HepG2 (cell line): Measurements from ENCODE around the gene UBE2D3. TPM values are rescaled to one million over a fixed set of nuclear protein-coding genes. Genes with fewer than 3 reads are reported as not detected.

ENCODE experiments used
- FOXA3 ChIP-seq: IDR thresholded peaks from 2 replicates; pipeline ENCODE4 v1.6.1; 2016; ENCODE audit warnings: missing genetic modification reagents, missing compliant biosample characterization
- GTF2F1 ChIP-seq: fragments of 150-350 bp; IDR thresholded peaks from 2 replicates; pipeline ENCODE4 v1.6.1; 2014; ENCODE audit warnings: low read length
- GTF3A ChIP-seq: sonication (generic); formaldehyde crosslinking; conservative IDR thresholded peaks from 2 replicates; pipeline ENCODE4 v1.4.0; 2020; ENCODE audit warnings: mild to moderate bottlenecking, missing genetic modification reagents
- HNRNPK ChIP-seq: fragments of 200-400 bp; formaldehyde crosslinking; IDR thresholded peaks from 2 replicates; pipeline ENCODE4 v1.6.1; 2018; ENCODE audit warnings: low read length, low read depth, moderate library complexity, mild to moderate bottlenecking; ENCODE audit not compliant: poor library complexity, severe bottlenecking
- JUN ChIP-seq: sonication (generic); formaldehyde crosslinking; IDR thresholded peaks from 2 replicates; pipeline ENCODE4 v1.4.0; 2020; ENCODE audit warnings: mild to moderate bottlenecking, missing genetic modification reagents
- MAF1 ChIP-seq: sonication (generic); formaldehyde crosslinking; IDR thresholded peaks from 2 replicates; pipeline ENCODE4 v1.5.0; 2020; ENCODE audit warnings: missing genetic modification reagents, borderline replicate concordance
- MYC ChIP-seq: sonication (generic); formaldehyde crosslinking; IDR thresholded peaks from 2 replicates; pipeline ENCODE4 v1.9.0; 2021; ENCODE audit warnings: missing genetic modification reagents, borderline replicate concordance
- PHB2 ChIP-seq: fragments of 450-650 bp; IDR thresholded peaks from 2 replicates; pipeline ENCODE4 v1.6.1; 2018; ENCODE audit not compliant: partially characterized antibody
- POGZ ChIP-seq: sonication (generic); formaldehyde crosslinking; IDR thresholded peaks from 2 replicates; pipeline ENCODE4 v1.4.0; 2020; ENCODE audit warnings: mild to moderate bottlenecking, missing genetic modification reagents
- RBM39 ChIP-seq: fragments of 200-400 bp; formaldehyde crosslinking; IDR thresholded peaks from one replicate; pipeline ENCODE4 v1.6.1; 2018; ENCODE audit warnings: antibody characterized with exemption, mild to moderate bottlenecking, low read depth, low read length; ENCODE audit not compliant: poor library complexity, severe bottlenecking
- SMAD3 ChIP-seq: sonication (generic); formaldehyde crosslinking; IDR thresholded peaks from 2 replicates; pipeline ENCODE4 v1.4.0; 2020; ENCODE audit warnings: missing genetic modification reagents
- TOPORS ChIP-seq: sonication (generic); formaldehyde crosslinking; IDR thresholded peaks from 2 replicates; pipeline ENCODE4 v1.8.0; 2023; ENCODE audit warnings: mild to moderate bottlenecking, missing genetic modification reagents
- TP53 ChIP-seq: sonication (generic); formaldehyde crosslinking; conservative IDR thresholded peaks from 2 replicates; pipeline ENCODE4 v1.4.0; 2020; ENCODE audit warnings: missing genetic modification reagents
- ZNF253 ChIP-seq: sonication (generic); formaldehyde crosslinking; IDR thresholded peaks from 2 replicates; pipeline ENCODE4 v1.8.0; 2022; ENCODE audit warnings: mild to moderate bottlenecking, missing genetic modification reagents, borderline replicate concordance
- ZNF737 ChIP-seq: sonication (generic); formaldehyde crosslinking; IDR thresholded peaks from 2 replicates; pipeline ENCODE4 v1.5.0; 2020; ENCODE audit warnings: missing genetic modification reagents, mild to moderate bottlenecking, borderline replicate concordance
- ZNF816 ChIP-seq: sonication (generic); formaldehyde crosslinking; IDR thresholded peaks from 2 replicates; pipeline ENCODE4 v1.8.0; 2022; ENCODE audit warnings: missing genetic modification reagents, mild to moderate bottlenecking, borderline replicate concordance
- ZNF878 ChIP-seq: sonication (generic); formaldehyde crosslinking; IDR thresholded peaks from 2 replicates; pipeline ENCODE4 v1.8.1; 2023; ENCODE audit warnings: mild to moderate bottlenecking, missing genetic modification reagents, moderate library complexity
- polyA plus RNA-seq, 8 experiments: library from polyadenylated mRNA; depleted of rRNA in 3 of 8; stranded (reverse) in 7 of 8; unstranded in 1 of 8; fragments of >200 nt; fragmentation: Illumina TruSeq in 4 of 8; extraction: Trizol in 4 of 8; gene quantifications; 2 replicates each; pipeline versions ENCODE4 v1.2.1 to v1.2.3, GENCODE V29; 2011 to 2016; ENCODE audit warnings: low read depth in 4 of 8, missing spikeins in 1 of 8, mixed read lengths in 1 of 8; ENCODE audit not compliant: insufficient read depth in 1 of 8
- total RNA-seq, 5 experiments: library from RNA; depleted of rRNA; stranded (reverse); fragments of >200 nt; fragmentation: Illumina TruSeq; extraction: Trizol; gene quantifications; 2 replicates each; pipeline ENCODE4 v1.2.3, GENCODE V29; 2016; ENCODE audit warnings: low read depth in 1 of 5
- TF ChIP-seq, protein P1 (sequence below): sonication (generic); formaldehyde crosslinking; IDR thresholded peaks from 2 replicates; pipeline ENCODE4 v1.4.0; 2020; ENCODE audit warnings: missing genetic modification reagents, borderline replicate concordance
- TF ChIP-seq, protein P2 (sequence below): sonication (generic); formaldehyde crosslinking; IDR thresholded peaks from 2 replicates; pipeline ENCODE4 v1.8.1; 2023; ENCODE audit warnings: mild to moderate bottlenecking, inconsistent platforms, moderate library complexity, missing genetic modification reagents, borderline replicate concordance
- TF ChIP-seq, protein P3 (sequence below), 2 experiments: sonication (generic) in 1 of 2; formaldehyde crosslinking in 1 of 2; IDR thresholded peaks; 2 replicates each; pipeline versions ENCODE4 v1.4.0 to v1.6.1; 2018 to 2020; ENCODE audit warnings: missing genetic modification reagents in 2 of 2, borderline replicate concordance in 1 of 2, low read depth in 1 of 2, mild to moderate bottlenecking in 1 of 2, missing biosample characterization in 1 of 2
- TF ChIP-seq, protein P4 (sequence below): sonication (generic); formaldehyde crosslinking; IDR thresholded peaks from 2 replicates; pipeline ENCODE4; 2020; ENCODE audit warnings: missing genetic modification reagents, mild to moderate bottlenecking, borderline replicate concordance

The UBE2D3 gene
- total and polyA plus RNA-seq, 2 of the 13 experiments (the other 11 are each of a cell fraction or from before 2014, with no cell fraction given) = 224 to 293 TPM

DNA sequence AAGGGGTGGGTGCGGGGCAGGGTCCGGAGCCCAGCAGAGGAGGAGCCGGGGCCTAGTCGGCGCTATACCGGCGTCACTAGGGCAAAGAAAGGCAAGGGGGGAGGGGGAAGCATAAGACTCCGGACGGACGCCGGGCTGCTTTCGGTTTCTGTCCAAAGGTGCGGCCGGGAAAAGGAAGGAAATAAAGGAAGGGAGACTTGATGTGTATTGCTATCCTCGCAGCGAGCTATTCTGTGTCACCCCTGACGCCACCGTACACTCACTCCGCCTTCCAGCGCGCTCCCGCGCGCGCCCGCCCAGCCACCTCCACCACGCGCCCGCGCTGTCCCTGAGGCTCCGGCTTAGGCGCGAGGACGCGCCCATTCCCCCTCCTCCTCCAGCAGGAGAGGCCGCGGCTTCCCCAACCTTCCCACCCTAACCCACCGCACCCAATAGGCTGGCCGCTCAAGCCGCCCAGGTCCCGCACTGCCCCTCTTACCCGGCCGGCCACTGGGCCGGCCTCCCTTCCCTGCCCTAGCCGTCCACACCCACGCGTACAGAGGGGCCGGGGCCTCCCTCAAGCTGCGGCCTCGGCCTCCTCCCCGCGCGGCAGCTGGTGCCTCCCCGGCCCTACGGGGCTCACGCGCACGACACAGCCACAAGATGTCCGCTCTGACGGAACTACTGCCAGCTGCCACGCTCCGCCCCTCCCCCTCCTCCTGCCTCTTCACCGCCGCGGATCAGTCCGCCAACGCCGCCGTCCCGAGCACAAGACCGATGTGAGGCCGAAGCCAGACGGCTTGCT is at the start of gene UBE2D3 (continued):
- TF ChIP-seq, protein P1, sequence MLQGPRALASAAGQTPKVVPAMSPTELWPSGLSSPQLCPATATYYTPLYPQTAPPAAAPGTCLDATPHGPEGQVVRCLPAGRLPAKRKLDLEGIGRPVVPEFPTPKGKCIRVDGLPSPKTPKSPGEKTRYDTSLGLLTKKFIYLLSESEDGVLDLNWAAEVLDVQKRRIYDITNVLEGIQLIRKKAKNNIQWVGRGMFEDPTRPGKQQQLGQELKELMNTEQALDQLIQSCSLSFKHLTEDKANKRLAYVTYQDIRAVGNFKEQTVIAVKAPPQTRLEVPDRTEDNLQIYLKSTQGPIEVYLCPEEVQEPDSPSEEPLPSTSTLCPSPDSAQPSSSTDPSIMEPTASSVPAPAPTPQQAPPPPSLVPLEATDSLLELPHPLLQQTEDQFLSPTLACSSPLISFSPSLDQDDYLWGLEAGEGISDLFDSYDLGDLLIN = no peak
- TF ChIP-seq RBM39 (peak; percentile 90), TOPORS (CRISPR knock-in tag) (peak; percentile 41), POGZ (CRISPR knock-in tag) (peak; percentile 55; the same call in 1 of the 2 replicates), HNRNPK (peak; percentile 94), PHB2 (no peak), MAF1 (peak; percentile 22; the same call in 1 of the 2 replicates), SMAD3 (CRISPR knock-in tag) (0 out of 2 replicates have a peak, but pooled peaks have one; percentile 16), JUN (CRISPR knock-in tag) (no peak; the same call in 1 of the 2 replicates), FOXA3 (no peak; the same call in 1 of the 2 replicates), TP53 (CRISPR knock-in tag) (0 out of 2 replicates have a peak, but pooled peaks have one; percentile 17), ZNF253 (CRISPR knock-in tag) (no peak), ZNF816 (CRISPR knock-in tag) (peak; percentile 16; the same call in 1 of the 2 replicates), MYC (CRISPR knock-in tag) (peak; percentile 97), ZNF878 (no peak), ZNF737 (CRISPR knock-in tag) (no peak), GTF2F1 (peak; percentile 41; the same call in 1 of the 2 replicates), GTF3A (no peak)
- TF ChIP-seq, protein P2, sequence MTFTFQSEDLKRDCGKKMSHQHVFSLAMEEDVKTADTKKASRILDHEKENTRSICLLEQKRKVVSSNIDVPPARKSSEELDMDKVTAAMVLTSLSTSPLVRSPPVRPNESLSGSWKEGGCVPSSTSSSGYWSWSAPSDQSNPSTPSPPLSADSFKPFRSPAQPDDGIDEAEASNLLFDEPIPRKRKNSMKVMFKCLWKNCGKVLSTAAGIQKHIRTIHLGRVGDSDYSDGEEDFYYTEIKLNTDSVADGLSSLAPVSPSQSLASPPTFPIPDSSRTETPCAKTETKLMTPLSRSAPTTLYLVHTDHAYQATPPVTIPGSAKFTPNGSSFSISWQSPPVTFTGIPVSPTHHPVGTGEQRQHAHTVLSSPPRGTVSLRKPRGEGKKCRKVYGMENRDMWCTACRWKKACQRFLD (CRISPR knock-in tag) = no peak
- TF ChIP-seq, protein P3, sequence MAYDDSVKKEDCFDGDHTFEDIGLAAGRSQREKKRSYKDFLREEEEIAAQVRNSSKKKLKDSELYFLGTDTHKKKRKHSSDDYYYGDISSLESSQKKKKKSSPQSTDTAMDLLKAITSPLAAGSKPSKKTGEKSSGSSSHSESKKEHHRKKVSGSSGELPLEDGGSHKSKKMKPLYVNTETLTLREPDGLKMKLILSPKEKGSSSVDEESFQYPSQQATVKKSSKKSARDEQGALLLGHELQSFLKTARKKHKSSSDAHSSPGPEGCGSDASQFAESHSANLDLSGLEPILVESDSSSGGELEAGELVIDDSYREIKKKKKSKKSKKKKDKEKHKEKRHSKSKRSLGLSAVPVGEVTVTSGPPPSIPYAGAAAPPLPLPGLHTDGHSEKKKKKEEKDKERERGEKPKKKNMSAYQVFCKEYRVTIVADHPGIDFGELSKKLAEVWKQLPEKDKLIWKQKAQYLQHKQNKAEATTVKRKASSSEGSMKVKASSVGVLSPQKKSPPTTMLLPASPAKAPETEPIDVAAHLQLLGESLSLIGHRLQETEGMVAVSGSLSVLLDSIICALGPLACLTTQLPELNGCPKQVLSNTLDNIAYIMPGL (CRISPR knock-in tag; IDR thresholded peaks at IDR 0.05; ENCODE audit: borderline replicate concordance in 1 of 2, low read depth in 1 of 2) = peak; percentile 47 to 66; a peak in 1 of 4 replicates
- TF ChIP-seq, protein P4, sequence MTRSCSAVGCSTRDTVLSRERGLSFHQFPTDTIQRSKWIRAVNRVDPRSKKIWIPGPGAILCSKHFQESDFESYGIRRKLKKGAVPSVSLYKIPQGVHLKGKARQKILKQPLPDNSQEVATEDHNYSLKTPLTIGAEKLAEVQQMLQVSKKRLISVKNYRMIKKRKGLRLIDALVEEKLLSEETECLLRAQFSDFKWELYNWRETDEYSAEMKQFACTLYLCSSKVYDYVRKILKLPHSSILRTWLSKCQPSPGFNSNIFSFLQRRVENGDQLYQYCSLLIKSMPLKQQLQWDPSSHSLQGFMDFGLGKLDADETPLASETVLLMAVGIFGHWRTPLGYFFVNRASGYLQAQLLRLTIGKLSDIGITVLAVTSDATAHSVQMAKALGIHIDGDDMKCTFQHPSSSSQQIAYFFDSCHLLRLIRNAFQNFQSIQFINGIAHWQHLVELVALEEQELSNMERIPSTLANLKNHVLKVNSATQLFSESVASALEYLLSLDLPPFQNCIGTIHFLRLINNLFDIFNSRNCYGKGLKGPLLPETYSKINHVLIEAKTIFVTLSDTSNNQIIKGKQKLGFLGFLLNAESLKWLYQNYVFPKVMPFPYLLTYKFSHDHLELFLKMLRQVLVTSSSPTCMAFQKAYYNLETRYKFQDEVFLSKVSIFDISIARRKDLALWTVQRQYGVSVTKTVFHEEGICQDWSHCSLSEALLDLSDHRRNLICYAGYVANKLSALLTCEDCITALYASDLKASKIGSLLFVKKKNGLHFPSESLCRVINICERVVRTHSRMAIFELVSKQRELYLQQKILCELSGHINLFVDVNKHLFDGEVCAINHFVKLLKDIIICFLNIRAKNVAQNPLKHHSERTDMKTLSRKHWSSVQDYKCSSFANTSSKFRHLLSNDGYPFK (CRISPR knock-in tag) = peak; percentile 66; the same call in 1 of the 2 replicates
